Activated CD4-positive, alpha-beta T cell treated with anti-CD3 and anti-CD28 coated beads, Interleukin-2, amount 10 ng/mL, durations not matched to agents 7 days and 5 days (primary cell): ENCODE data around the gene UBAC2. TPM values are rescaled to one million over a fixed set of nuclear protein-coding genes. Genes with fewer than 3 reads are reported as not detected.

Source experiments
- CTCF ChIA-PET: fragments of 350-600 bp; sonication (Branson Sonifier 250); formaldehyde crosslinking; loops from one replicate; lab custom pipeline; 2021; ENCODE audit warnings: antibody characterized with exemption; lab: Charles Lee
- POLR2A ChIA-PET: fragments of 350-600 bp; sonication (Branson Sonifier 250); formaldehyde crosslinking; loops from one replicate; lab custom pipeline; 2021; ENCODE audit warnings: antibody characterized with exemption; lab: Charles Lee
- DNase-seq: peaks from one replicate; pipeline ENCODE4 v3.0.0-alpha.2; 2020
- H3K27ac Mint-ChIP-seq: one replicate; pipeline ENCODE4 v1.8.0; 2021; ENCODE audit warnings: mild to moderate bottlenecking, moderate library complexity, mixed read lengths
- H3K27me3 Mint-ChIP-seq: one replicate; pipeline ENCODE4 v1.8.0; 2021; ENCODE audit warnings: mixed read lengths
- H3K36me3 Mint-ChIP-seq: one replicate; pipeline ENCODE4 v1.8.0; 2021; ENCODE audit warnings: low read depth, mixed read lengths
- H3K4me1 Mint-ChIP-seq: one replicate; pipeline ENCODE4 v1.8.0; 2021; ENCODE audit warnings: mixed read lengths
- H3K4me3 Mint-ChIP-seq: one replicate; pipeline ENCODE4 v1.8.0; 2021; ENCODE audit warnings: mild to moderate bottlenecking, moderate library complexity, mixed read lengths
- H3K9me3 Mint-ChIP-seq: one replicate; pipeline ENCODE4 v1.8.0; 2021; ENCODE audit warnings: mixed read lengths
- microRNA-seq: library from miRNA; unstranded; fragments of <30 nt; microRNA quantifications from one replicate; pipeline ENCODE4 v1.2.0, GENCODE V29; 2021; ENCODE audit warnings: borderline microRNAs expressed, borderline replicate concordance
- total RNA-seq, 2 experiments: library from RNA; stranded (reverse); gene quantifications; one replicate each; pipeline ENCODE4 v1.2.3, GENCODE V29; 2021

UBAC2 gene
- total RNA-seq, 2 experiments from 2014 or later, result 67.8 to 70.5 TPM

GRCh38 chr13:99433543-99434075, 233.0 kb downstream of the UBAC2 start:
- CTCF ChIA-PET, result interaction anchor here (1.0 to 4.9 kb wide), 10 partner anchors 12 to 164 kb away, joined by 3 to 109 read pairs (median 8); no protein-coding TSS in a partner anchor
- POLR2A ChIA-PET, result no interaction called here
- Mint-ChIP-seq H3K27ac (peak overlapping the region; percentile 88), H3K36me3 (no peaks in the 10 kb centered on the region), H3K9me3 (no peaks in the 10 kb centered on the region), H3K4me3 (peak overlapping the region; percentile 49), H3K27me3 (no peaks in the 10 kb centered on the region), H3K4me1 (peaks cover 69% of the 10 kb centered on the region)
- DNase-seq, result no peak

- POLR2A ChIA-PET, result interaction anchor here (0.7 to 1.6 kb wide), 2 partner anchors 127 to 165 kb away, joined by 3 to 4 read pairs; partner anchors contain the start of gene GPR183
- H3K27ac Mint-ChIP-seq, result peak overlapping the region; percentile 88
- no peaks in the 10 kb centered on the region for H3K27me3 Mint-ChIP-seq
- CTCF ChIA-PET, result interaction anchor here (0.8 to 4.9 kb wide), 14 partner anchors 13 to 258 kb away, joined by 3 to 109 read pairs (median 8); no protein-coding TSS in a partner anchor
- peaks cover 73% of the 10 kb centered on the region for H3K4me1 Mint-ChIP-seq
- DNase-seq, result peak; percentile 70
- H3K4me3 Mint-ChIP-seq, result peak overlapping the region; percentile 17
- H3K36me3 Mint-ChIP-seq, result no peaks in the 10 kb centered on the region
- no peaks in the 10 kb centered on the region for H3K9me3 Mint-ChIP-seq
Measured at GRCh38 chr13:99434258-99434788, 233.7 kb downstream of the UBAC2 start.

GRCh38 chr13:99435116-99435515, 234.5 kb downstream of the UBAC2 start:
- POLR2A ChIA-PET, result interaction anchor here (1.6 kb wide), 1 partner anchor 166 kb away, joined by 4 read pairs; no protein-coding TSS in a partner anchor
- Mint-ChIP-seq H3K27ac (peak overlapping the region; percentile 80), H3K27me3 (peaks cover 7% of the 10 kb centered on the region), H3K36me3 (no peaks in the 10 kb centered on the region), H3K4me1 (peaks cover 79% of the 10 kb centered on the region), H3K4me3 (no peak overlapping the region), H3K9me3 (no peaks in the 10 kb centered on the region)
- CTCF ChIA-PET, result interaction anchor here (0.6 to 4.9 kb wide), 20 partner anchors 14 to 259 kb away, joined by 3 to 109 read pairs (median 8); no protein-coding TSS in a partner anchor
- DNase-seq, result no peak

- ChIA-PET POLR2A (interaction anchor here (1.6 kb wide), 1 partner anchor 167 kb away, joined by 4 read pairs; no protein-coding TSS in a partner anchor), CTCF (interaction anchor here (0.6 to 4.9 kb wide), 34 partner anchors 13 to 260 kb away, joined by 3 to 109 read pairs (median 6); partner anchors contain the start of genes GPR18, GPR183 and TM9SF2)
- H3K9me3 Mint-ChIP-seq, result no peaks in the 10 kb centered on the region
- peak overlapping the region; percentile 80 for H3K27ac Mint-ChIP-seq
- no peak for DNase-seq
- no peak overlapping the region for H3K4me3 Mint-ChIP-seq
- H3K27me3 Mint-ChIP-seq, result peaks cover 14% of the 10 kb centered on the region
- peaks cover 78% of the 10 kb centered on the region for H3K4me1 Mint-ChIP-seq
- no peaks in the 10 kb centered on the region for H3K36me3 Mint-ChIP-seq
Measured at GRCh38 chr13:99435998-99436397, 235.3 kb downstream of the UBAC2 start.

Small RNAs within 50 kb of the gene (microRNA-seq; reads per million reads assigned to microRNA genes)
- gene MIR623, result not detected

Other genes with a start within 250 kb of the UBAC2 start
- 100 to 1,000 TPM; 129 to 132 TPM for gene DOCK9, start 222.8 kb upstream of the UBAC2 start, total RNA-seq
- gene GPR18, start 57.5 kb downstream of the UBAC2 start, total RNA-seq, result 10 to 100 TPM; 19.7 to 25.4 TPM
- 10 to 100 TPM; 41.4 to 45.1 TPM for gene GPR183, start 106.5 kb downstream of the UBAC2 start, total RNA-seq